GM20000 (cell line): ENCODE results near the gene HABP4.
"Not testable (repeated sequence)": the region's sequence is repeated elsewhere in the genome, so short reads cannot be mapped to it uniquely, and the experiment has no call there.

Experiments used
- DNase-seq: peaks from one replicate; pipeline ENCODE4 v3.0.0; 2012; ENCODE audit warnings: low spot score
- TF ChIP-seq, protein P1 (sequence below): IDR thresholded peaks from 2 replicates; pipeline ENCODE4 v1.5.1; 2012; ENCODE audit warnings: mild to moderate bottlenecking, control low read depth; ENCODE audit errors: extremely low read depth, missing control alignments

Gene HABP4

DNA sequence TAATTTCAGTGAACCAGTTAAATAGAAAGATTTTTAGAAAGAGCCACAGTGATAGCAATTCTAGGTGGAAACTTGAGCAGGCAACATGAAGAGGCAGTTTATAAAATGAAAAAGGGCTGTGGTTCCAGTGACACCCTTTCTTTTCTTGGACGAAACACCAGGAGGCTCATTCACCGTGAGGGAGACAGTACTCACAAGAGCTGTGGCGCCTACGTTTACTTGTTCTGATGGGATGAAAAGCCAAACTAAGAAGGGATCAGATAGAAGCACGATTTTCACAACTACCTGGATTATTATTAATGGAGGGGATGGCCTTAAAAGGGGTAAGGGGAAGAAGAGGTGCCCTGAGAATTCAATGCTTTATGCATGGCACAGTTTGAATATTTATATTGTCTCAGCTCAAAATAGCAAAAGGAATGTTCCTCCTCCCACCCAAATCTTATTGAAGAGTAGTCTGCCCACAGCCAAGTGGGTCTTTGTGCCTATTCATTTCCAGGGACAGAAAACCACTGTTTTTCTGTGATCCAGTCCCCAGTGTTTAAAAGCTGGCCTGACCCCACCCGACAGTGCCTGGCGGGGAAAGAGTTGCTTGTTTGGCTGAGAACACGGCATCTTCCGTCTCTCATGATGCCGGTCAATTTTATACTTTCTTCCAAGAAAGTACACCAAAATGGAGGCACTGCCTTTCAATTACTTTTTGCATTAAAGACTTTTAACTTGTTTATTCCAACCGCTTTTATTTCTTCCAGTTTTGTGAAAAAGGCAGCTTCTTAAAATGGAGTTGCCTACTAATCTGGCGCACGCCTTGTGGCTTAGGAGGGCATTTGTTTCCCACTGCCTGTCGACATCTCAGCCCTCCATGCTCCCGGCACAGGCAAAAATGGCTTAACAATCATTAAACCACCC, 51.9 kb downstream of the HABP4 start:
- TF ChIP-seq, protein P1, sequence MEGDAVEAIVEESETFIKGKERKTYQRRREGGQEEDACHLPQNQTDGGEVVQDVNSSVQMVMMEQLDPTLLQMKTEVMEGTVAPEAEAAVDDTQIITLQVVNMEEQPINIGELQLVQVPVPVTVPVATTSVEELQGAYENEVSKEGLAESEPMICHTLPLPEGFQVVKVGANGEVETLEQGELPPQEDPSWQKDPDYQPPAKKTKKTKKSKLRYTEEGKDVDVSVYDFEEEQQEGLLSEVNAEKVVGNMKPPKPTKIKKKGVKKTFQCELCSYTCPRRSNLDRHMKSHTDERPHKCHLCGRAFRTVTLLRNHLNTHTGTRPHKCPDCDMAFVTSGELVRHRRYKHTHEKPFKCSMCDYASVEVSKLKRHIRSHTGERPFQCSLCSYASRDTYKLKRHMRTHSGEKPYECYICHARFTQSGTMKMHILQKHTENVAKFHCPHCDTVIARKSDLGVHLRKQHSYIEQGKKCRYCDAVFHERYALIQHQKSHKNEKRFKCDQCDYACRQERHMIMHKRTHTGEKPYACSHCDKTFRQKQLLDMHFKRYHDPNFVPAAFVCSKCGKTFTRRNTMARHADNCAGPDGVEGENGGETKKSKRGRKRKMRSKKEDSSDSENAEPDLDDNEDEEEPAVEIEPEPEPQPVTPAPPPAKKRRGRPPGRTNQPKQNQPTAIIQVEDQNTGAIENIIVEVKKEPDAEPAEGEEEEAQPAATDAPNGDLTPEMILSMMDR, result no peak
- DNase-seq, result no peak

DNA sequence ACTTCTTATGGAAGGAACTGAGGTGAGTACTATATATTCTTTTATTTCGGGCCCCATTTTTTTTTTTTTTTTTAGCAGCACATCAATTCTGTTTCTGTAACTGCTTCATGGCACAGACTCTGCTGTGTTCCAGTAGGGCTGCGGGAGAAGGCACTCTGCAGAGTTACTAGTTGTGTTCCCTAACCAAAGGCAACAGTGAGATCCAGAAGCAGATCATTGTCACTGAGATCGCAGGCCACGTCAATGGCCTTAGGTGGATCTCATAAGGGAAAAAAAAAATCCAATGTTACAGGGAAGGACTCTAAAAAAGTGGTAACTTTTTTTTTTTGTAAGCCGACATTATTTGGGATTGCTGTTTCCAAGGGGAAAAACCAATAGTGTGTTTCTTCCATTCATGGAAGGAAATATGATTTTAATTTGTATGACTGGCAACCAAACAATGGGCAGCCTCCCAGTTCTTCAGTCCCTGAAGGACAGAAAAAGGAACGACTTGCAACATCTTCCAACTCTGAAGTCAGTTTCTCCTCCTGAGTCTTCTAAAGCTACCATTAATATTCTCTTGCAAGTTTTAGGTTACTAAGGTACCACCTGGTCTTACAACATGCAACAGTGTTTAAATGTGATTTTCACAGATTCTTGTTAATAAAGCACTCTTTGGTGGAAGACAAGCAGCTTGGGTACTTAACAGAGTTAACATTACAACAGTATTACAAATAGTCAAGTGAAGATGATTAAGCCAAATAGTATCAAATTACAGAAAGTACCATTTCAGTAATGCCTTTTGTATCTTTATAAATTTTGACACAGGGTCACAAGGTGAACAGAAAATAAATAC, 52.8 kb downstream of the HABP4 start:
- no peak for DNase-seq
- TF ChIP-seq, protein P1, result no peak

DNA sequence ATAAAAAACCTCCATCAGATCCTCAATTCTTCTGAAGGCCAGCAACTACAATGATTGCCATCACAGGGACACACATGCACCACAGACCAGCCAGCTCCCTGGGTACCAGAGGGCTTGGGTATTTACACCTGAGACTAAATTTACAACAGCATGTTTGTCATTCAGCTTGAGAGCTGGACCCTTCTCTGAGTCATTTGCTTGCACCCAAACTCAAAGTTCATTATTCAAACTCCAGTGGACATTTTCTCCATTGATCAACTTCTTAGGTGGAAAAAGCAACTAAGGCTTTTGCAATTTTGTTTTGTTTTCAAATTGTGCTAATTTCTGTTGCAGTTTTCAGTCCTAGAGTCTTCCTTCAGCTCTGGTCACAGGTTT, 53.4 kb downstream of the HABP4 start:
- not testable (repeated sequence) for DNase-seq

DNA sequence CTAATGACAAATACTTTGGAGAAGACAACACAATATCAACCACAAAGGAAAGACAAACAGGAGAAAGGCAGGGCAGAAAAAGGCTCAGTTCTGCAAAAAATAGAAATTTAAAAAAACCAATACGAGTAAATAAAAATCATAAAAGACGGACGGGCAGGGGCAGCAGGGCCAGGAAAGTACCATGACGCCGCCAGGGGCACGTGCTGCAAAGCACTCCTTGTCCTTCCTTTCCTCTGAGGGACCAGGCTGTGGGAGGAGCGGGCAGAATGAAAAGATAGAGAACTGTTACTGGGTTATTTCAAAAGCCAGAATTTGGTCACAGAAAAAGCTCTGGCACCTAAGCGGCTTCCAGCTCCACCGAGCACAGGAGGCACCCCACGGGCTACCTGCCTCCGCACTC, 53.9 kb downstream of the HABP4 start:
- TF ChIP-seq, protein P1, result no peak
- no peak for DNase-seq

DNA sequence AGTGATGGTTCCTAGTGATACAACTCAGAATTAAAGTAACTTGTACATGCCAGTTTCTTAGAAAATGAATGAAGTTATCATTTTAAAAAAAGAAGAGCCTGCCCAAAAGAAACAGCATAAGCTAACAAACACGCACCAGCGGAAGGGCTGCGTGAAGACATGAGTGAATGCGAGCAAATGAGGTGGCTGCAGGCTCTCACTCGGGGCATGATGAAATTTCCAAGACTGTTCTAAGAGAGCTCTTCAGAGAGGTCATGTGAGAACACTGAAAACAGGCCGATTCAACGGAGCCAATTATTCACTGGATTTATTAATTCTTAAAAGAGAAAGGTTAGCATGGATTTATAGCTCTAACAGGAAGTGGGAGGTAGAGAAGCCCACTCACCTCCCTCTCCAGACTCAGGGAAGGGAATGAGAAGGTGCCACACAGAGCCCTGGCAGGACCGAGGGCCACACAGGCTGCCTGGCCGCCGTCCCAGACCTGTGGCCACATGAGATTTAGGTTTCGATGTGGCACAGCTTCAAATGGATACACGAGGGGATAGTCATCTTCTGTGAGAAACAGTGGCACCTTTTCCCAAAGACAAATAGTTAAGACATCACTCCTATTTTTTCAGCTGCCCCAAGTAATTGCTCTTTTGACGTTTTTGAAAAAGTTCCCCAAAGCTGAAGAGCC, 55.5 kb downstream of the HABP4 start:
- TF ChIP-seq, protein P1, result no peak
- DNase-seq, result no peak

DNA sequence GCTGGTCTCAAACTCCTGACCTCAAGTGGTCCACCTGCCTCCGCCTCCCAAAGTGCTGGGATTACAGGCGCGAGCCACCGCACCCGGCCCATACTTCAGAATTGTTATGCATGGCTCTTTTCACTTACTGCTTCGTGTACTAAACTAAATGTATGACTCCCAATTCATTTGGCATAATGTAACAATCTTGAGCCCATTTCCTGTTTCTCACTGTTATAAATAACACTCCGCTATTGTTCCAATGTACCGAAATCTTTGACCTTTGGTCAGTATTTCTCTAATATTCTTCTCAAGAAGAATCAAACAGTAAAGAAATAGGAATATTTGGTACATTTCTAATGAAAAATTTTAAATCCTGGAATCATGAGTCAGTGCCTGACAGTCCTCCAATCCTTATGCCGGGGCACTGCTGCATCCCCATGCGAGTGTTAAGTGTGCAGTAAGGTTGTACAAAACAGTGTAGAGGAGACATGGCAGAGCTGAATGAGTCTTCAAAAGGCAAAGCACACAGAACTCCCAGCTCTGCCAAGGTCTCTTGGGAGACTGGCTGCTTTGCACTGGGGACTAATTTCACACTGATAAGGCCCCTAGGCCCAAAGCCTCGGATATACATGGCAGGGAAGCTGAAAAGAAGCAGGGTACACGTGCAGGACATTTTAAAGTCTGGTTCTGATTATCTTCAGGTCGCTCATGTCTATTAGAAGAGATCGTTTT, 58.4 kb downstream of the HABP4 start:
- TF ChIP-seq, protein P1, result no peak
- DNase-seq, result no peak

DNA sequence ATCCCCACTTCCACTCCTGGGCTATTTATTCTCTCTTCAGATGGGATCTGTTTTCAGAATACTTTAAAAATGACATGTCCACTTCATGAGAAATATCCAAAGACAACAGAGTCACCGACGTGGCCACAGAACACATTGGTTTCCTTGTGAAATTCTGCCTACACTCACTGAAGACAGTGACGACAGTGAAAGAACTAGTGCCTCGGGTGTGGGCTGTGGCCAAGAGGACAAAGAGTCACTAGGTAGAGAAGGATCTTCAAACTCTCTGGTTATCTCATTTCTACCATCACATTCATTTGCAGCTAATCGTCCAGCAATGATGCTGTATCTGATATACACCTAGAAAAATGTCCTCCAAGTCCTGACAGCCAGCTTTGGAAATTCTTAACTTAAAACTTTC, 59.1 kb downstream of the HABP4 start:
- TF ChIP-seq, protein P1, result no peak

More for the DNA sequence above, 59.1 kb downstream of the HABP4 start:
- no peak for DNase-seq
